COLO668 (cell line): ENCODE data around the gene BSCL2.
"Not testable (repeated sequence)": the region's sequence is repeated elsewhere in the genome, so short reads cannot be mapped to it uniquely, and the experiment has no call there.

Source experiments
- DNase-seq: peaks from one replicate; lab custom pipeline; 2025; ENCODE audit not compliant: unreplicated experiment; lab: John Stamatoyannopoulos, UW

The BSCL2 gene

DNA sequence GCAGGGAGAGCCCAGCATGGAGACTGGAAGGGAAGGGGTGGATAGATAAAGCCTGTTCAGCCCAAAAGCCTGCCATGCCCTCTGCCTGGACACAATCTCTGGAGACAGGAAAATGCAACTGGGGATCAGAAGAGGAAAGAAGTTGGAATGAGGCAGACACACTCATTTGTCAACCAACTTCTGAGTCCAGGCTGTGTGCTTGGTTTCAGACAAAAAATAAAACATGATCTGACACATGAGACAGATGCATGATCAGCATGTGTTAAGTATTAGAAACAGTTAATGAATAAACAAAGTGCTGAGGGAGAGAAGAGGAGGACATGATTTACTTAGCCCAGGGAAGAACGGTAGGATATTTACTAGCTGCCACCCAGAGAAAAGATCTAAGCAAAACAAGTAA is 18.7 kb downstream of the BSCL2 start:
- no peak for DNase-seq

GRCh38 chr11:62687508-62688396 is 19.5 kb downstream of the BSCL2 start:
- no peak for DNase-seq

GRCh38 chr11:62682518-62682917 is 24.7 kb downstream of the BSCL2 start:
- DNase-seq = no peak

DNA sequence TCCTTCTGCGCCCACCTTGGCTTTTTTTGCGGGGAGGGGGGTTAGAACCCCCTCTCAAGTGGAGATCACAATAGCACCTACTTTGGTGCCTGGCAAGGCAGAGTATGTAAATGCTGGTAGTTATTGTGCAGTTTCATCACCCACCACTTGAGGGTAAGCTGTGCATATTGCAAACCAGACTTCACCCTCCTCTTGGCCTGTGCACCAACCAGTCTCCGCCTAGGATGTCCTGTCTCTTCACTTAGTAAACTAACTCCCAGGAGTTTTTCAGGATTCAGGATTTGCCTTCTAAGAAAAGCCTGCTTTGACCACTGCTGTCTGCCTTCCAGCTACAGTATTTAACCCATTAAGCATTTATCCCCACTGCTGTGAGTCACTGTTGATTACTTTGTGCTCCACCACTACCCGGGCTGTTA is 26.4 kb downstream of the BSCL2 start:
- DNase-seq = peak; percentile 43

DNA sequence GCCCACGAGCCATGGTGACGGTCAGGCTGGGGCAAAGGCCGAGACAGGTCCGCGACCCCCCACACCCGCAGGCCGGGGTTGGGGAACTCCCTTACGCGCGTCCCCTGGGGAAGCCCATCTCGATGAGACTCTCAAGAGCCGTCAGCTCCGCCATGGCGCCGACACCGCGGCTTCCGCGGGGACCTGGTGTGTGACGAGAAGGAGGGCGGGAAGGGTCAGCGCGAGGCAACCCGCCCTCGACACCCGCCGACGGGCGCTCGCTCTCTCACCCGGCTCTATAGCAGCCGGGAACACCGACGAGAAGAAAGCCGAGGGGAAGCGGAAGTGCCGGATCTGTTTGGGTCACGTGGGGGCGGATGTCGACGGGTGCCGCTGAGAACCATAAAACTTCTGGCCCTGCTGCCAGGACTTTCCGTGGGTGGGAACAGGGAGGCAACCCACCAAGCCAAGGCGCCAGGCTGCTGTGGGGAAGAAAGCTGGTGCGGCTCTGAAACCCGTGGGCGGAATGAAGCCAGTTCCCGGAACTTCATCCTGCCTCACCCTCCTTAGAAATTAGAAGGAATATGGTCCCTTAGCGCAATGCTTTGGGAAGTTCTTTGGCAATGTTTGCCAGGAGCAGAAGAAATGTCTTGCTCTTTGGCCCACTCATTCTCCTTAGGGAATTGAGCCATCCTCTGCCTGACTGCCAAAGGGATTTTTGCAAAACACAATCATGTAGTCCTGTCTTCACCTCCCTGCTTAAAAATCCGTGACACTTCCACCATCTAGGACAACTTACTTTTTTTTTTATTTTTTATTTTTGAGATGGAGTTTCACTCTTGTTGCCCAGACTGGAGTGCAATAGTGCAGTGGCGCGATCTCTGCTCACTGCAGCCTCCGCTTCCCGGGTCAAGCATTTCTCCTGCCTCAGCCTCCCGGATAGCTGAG is 28.2 kb downstream of the BSCL2 start, which contains the start of gene UBXN1:
UBXN1 (minus strand) TSS at position 304 of the 927 bp plus-strand sequence; CDS start at position 154, 150 bp downstream.
- DNase-seq = peak; percentile 84

- no peak for DNase-seq
Measured at GRCh38 chr11:62678433-62678769, 28.8 kb downstream of the BSCL2 start.

DNA sequence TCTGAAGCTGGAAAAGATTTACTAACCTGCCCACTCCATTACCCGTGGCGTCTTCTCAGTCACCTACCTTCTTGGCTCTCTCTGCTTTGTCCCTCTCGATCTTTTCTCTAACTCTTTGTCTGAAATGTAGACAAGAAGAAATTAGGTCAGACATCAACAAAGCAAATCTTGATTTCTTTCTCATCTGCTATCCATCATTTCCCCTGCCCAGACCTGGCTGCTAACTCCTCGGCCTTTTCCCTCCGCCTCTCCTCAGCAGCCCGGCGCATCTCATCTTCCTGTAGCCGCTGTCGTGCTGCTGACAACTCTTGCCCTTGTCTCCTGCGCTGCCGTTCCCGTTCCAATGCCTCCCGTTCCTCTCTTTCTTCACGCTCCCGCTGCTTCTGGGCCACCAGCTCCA is 29.5 kb downstream of the BSCL2 start:
- DNase-seq = no peak

DNA sequence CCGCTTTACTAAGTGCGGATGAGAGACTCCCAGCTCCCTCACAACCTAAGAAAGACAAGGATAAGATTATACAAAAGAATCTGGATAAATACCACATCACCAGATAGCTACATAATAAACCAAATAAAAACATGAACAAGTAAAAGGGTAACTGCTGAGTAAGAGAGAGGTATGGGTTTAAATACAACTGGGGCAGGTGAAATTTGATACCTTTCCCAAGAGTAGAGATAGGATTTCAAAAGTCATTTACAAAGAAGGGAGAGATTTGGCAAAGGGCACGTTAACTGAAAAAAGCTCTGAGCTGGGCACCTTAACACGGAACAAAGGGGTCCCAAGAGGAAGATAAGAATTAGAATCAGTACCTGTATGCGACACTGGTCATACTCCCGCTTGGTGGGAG is 30.1 kb downstream of the BSCL2 start:
- no peak for DNase-seq

DNA sequence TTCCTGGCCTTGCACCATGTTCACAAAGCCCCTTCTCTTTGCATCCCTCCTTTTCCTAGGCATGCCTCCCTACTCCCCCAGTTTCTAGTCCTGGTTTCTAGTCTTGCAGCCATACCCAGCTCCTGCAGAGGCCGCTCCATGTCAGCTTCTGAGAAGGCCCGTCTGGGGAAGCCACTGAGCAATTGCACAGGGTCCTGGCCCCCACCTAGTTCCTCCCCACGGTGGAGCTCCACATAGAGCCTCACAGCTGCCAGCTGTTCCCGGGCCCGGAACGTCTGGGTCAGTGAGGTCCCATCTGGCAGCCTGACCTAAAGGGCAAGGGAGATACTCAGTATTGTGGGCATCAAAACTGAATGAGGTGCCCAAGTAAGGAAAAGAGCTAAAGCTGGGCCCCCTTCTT is 30.5 kb downstream of the BSCL2 start:
- DNase-seq = no peak

DNA sequence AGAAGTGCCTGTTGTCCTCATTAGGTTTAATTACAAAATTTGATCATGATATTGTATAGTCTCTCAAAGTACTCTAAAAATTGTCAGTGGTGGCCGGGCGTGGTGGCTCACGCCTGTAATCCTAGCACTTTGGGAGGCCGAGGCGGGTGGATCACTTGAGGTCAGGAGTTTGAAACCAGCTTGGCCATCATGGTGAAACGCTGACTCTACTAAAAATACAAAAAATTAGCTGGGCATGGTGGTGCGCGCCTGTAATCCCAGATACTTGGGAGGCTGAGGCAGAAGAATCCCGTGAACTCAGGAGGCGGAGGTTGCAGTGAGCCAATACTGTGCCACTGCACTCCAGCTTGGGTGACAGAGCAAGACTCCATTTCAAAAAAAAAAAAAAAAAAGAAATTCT is 31.8 kb downstream of the BSCL2 start:
- DNase-seq = not testable (repeated sequence)

GRCh38 chr11:62673196-62673525 is 34.1 kb downstream of the BSCL2 start:
- no peak for DNase-seq

DNA sequence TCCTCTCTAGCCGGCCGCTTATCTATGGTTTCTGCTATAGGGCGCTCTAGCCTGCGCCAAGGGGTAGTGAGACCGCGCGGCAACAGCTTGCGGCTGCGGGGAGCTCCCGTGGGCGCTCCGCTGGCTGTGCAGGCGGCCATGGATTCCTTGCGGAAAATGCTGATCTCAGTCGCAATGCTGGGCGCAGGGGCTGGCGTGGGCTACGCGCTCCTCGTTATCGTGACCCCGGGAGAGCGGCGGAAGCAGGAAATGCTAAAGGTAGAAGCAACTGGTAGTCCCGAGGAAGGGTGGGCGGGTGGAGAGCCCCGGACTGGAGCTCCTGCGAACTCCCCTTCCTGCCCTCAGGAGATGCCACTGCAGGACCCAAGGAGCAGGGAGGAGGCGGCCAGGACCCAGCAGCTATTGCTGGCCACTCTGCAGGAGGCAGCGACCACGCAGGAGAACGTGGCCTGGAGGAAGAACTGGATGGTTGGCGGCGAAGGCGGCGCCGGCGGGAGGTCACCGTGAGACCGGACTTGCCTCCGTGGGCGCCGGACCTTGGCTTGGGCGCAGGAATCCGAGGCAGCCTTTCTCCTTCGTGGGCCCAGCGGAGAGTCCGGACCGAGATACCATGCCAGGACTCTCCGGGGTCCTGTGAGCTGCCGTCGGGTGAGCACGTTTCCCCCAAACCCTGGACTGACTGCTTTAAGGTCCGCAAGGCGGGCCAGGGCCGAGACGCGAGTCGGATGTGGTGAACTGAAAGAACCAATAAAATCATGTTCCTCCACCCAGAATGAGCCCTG is 35.4 kb downstream of the BSCL2 start, which contains the start of the genes LBHD1 and UQCC3:
LBHD1 (minus strand) TSS at position 660 of the 782 bp plus-strand sequence. CDS start 2,236 bp downstream, outside the sequence.
UQCC3 (plus strand) TSS at position 66 of the 782 bp plus-strand sequence; CDS start at position 139, 73 bp downstream.
- DNase-seq = peak; percentile 86

DNA sequence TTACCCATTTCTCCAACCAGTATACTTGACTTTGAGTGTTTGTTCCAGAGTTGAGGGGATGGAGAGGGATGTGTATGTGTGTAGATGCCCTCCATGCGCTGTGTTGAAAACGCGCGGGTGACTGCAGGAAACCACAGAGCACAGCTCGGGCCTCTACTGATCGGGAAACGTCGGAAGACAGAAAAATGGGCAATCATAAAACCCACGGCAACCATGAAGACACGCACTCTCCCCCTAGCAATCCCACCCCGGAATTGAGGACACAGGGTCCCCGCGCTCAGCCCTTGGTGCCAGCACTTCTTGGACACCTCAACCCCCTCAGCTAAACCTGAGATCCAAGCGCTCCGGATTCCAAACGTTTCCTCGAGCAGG is 36.0 kb downstream of the BSCL2 start:
- DNase-seq = peak; percentile 66

DNA sequence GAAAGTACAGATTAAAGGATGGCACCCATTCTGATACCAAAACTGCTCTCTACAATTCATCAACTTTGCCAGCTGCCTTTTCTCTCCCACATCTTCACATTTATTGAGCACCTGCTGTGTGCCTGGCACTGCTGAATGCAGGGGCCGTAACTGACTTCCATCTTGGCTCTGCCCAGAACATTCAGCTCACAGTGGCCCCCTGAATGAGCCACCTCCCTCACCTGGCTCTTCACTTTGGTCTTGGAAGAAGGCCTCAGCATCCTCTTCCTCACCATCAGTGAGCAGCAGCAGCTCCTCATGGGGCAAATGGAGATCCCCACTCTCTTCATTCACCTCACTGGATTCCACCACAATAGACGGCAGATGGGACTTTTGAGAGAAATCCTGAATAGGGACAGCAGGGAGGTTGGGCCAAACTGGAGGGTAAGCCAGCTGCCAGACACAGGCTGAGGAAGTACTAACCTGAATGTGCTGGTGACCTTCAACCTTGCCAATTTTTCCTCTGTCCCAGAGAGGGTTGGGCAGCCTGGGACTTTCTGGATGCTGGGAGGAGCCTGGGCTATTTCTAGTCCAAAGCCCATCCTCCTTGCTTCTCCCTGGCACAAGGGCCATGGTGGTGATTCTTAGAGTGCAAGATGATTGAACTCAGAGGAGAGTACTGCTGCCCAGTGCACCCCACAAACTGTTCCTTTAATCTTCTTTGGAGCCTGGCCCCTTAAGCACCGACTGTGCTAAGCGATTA is 37.6 kb downstream of the BSCL2 start:
- no peak for DNase-seq

DNA sequence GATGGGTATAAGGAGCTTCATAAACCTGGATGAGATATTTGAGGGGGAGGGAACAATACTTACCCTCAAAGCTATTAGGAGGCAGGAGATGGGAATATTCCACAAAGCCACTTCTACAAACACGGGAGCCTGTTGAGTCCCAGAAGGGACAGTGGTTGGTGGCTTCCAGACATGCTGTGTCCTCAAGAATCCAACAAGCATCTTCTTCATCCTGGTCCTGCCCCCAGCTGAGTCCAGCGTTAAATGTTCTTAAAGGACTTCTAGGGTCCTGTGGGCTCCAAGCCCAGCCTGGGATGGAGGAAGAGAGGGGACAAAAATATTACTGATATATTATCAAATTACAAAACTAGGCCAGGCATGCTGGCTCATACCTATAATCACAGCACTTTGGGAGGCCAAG is 39.8 kb downstream of the BSCL2 start:
- DNase-seq = no peak

DNA sequence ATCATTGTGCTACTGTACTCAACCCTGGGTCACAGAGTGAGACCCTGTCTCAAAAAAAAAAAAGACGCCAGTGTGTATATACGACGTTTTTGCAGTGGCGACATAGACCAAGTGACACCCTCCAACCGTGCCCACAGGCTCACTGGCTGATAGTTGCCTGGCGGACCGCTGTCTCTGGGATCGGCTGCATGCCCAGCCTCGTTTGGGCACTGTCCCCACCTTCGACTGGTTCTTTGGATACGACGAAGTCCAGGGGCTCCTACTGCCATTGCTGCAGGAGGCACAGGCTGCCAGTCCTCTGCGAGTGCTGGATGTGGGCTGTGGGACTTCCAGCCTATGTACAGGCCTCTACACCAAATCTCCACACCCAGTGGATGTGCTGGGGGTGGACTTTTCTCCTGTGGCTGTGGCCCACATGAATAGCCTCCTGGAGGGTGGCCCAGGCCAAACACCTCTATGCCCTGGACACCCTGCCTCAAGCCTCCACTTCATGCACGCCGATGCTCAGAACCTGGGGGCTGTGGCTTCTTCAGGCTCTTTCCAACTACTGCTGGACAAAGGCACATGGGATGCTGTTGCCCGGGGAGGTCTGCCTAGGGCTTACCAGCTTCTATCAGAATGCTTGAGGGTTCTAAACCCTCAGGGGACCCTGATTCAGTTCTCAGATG is 40.8 kb downstream of the BSCL2 start:
- no peak for DNase-seq

- DNase-seq = peak; percentile 51
Measured at GRCh38 chr11:62665599-62666258, 41.5 kb downstream of the BSCL2 start.

DNA sequence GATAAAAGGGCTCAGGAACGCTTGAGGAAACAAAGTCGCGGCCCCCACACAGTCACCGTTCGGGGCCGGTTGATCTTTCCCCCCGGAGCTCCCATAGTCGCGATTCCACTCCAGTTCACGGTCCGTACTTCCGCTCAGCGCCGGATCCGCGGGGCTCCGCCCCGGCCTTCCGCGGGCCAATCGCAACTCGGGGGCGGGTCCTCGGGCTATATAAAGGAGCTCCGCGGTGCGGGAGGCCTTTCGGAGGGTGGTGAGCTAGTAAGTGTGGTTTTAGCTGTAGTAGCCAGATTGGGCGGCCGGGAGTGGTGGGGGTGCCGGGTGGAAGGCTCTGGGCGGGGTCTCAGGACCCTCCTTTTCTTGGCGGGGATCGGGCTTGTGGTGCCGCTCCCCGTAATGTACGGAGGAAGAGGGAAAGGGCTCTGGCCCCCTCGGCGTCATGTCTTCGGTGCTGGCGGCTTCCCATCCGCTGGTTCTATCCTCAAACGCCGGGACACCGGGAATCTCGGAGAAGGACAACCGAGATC is 42.1 kb downstream of the BSCL2 start, which contains the start of the genes C11orf98 and CSKMT:
C11orf98 (minus strand) TSS at position 136 of the 524 bp plus-strand sequence; CDS start at position 95, 41 bp downstream.
CSKMT (plus strand) TSS at position 238 of the 524 bp plus-strand sequence. CDS start 568 bp downstream, outside the sequence.
- DNase-seq = peak; percentile 92
